Measurements from ENCODE around the gene TAC4.

DNA sequence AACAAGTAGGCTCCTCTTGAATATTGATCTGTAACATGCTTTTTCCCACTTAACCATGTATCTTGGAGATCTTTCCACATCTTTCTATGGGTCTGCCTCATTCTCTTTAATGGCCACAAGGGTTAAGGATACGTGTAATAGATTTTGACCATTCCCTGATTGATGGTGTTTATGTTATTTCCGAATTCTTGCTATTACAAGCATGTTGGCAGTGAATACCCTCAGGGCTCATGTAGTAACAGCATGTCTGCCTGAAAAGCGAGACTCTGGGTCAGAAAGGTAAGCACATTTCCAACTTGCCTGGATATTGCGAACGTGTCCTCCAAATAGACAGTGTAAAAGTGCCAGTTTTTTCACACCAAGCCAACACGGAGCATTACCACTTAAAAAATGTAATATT lies 5.0 kb downstream of the TAC4 start:
- TF ChIP-seq, protein P1, sequence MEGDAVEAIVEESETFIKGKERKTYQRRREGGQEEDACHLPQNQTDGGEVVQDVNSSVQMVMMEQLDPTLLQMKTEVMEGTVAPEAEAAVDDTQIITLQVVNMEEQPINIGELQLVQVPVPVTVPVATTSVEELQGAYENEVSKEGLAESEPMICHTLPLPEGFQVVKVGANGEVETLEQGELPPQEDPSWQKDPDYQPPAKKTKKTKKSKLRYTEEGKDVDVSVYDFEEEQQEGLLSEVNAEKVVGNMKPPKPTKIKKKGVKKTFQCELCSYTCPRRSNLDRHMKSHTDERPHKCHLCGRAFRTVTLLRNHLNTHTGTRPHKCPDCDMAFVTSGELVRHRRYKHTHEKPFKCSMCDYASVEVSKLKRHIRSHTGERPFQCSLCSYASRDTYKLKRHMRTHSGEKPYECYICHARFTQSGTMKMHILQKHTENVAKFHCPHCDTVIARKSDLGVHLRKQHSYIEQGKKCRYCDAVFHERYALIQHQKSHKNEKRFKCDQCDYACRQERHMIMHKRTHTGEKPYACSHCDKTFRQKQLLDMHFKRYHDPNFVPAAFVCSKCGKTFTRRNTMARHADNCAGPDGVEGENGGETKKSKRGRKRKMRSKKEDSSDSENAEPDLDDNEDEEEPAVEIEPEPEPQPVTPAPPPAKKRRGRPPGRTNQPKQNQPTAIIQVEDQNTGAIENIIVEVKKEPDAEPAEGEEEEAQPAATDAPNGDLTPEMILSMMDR (IDR thresholded peaks at IDR 0.05) = no peak
- TF ChIP-seq, protein P2, sequence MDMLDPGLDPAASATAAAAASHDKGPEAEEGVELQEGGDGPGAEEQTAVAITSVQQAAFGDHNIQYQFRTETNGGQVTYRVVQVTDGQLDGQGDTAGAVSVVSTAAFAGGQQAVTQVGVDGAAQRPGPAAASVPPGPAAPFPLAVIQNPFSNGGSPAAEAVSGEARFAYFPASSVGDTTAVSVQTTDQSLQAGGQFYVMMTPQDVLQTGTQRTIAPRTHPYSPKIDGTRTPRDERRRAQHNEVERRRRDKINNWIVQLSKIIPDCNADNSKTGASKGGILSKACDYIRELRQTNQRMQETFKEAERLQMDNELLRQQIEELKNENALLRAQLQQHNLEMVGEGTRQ (IDR thresholded peaks at IDR 0.05) = no peak
- no peak for TF ChIP-seq SMC3 (IDR thresholded peaks at IDR 0.05)
